NB4 (cell line): ENCODE data around the gene MAD1L1.

ENCODE experiments used
- TF ChIP-seq, protein P1 (sequence below): IDR thresholded peaks from one replicate; pipeline ENCODE4 v1.5.1; 2012; ENCODE audit warnings: low read depth, low read length
- TF ChIP-seq, protein P2 (sequence below): IDR thresholded peaks from 2 replicates; pipeline ENCODE4 v1.6.1; 2011; ENCODE audit warnings: low read depth, low read length

DNA sequence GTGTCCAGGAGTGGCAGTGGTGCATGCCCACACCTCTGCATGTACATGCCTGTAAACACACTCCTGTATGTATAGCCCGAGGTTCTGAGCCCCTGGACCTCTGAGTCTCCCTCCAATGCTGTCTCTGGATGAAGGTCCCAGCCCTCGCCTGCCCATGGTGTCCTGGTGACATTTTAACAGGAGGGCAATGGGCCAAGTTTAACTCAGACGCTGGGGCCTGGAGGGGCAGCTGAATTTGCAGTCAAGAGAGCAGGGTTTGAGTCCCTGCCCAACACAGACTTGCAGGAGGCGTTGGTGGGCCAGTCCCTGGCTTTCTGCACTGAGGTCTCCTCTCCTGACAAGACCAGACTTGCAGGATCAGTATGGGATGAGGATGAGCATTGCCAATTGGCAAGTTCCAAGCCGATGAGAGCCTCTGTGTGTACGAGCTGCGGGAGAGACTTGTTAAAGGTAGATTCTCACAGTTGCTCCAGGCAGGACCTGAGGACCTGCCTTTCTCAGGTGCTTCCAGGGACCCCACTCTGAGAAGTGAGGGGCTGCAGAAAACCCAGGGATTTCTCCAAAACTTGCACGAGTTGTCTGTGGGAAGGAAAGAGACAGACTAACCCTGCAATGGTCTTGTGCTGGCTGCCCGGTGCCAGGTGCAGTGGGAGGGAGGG is 420.8 kb downstream of the MAD1L1 start:
- TF ChIP-seq, protein P1, sequence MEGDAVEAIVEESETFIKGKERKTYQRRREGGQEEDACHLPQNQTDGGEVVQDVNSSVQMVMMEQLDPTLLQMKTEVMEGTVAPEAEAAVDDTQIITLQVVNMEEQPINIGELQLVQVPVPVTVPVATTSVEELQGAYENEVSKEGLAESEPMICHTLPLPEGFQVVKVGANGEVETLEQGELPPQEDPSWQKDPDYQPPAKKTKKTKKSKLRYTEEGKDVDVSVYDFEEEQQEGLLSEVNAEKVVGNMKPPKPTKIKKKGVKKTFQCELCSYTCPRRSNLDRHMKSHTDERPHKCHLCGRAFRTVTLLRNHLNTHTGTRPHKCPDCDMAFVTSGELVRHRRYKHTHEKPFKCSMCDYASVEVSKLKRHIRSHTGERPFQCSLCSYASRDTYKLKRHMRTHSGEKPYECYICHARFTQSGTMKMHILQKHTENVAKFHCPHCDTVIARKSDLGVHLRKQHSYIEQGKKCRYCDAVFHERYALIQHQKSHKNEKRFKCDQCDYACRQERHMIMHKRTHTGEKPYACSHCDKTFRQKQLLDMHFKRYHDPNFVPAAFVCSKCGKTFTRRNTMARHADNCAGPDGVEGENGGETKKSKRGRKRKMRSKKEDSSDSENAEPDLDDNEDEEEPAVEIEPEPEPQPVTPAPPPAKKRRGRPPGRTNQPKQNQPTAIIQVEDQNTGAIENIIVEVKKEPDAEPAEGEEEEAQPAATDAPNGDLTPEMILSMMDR: no peak
- TF ChIP-seq, protein P2, sequence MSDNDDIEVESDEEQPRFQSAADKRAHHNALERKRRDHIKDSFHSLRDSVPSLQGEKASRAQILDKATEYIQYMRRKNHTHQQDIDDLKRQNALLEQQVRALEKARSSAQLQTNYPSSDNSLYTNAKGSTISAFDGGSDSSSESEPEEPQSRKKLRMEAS: no peak
